MG63 (cell line): ENCODE results near the gene LPCAT1. TPM values are rescaled to one million over a fixed set of nuclear protein-coding genes. Genes with fewer than 3 reads are reported as not detected.
"Not testable (repeated sequence)": the region's sequence is repeated elsewhere in the genome, so short reads cannot be mapped to it uniquely, and the experiment has no call there.

Experiments
- DNase-seq: peaks from one replicate; pipeline ENCODE4 v3.0.0-alpha.2; 2020
- H3K27me3 ChIP-seq: fragments of 250-450 bp; sonication (Bioruptor Pico); 2 replicates; pipeline ENCODE4 v1.5.1; 2020; ENCODE audit warnings: mild to moderate bottlenecking, moderate library complexity
- H3K36me3 ChIP-seq: fragments of 250-450 bp; sonication (Bioruptor Pico); 2 replicates; pipeline ENCODE4 v1.5.1; 2020; ENCODE audit warnings: mild to moderate bottlenecking, moderate library complexity
- H3K4me3 ChIP-seq: fragments of 250-450 bp; sonication (Bioruptor Pico); 2 replicates; pipeline ENCODE4 v1.5.1; 2020; ENCODE audit warnings: mild to moderate bottlenecking, moderate library complexity
- H3K9me3 ChIP-seq: fragments of 250-450 bp; sonication (Bioruptor Pico); 2 replicates; pipeline ENCODE4 v1.5.1; 2020; ENCODE audit warnings: mild to moderate bottlenecking, moderate library complexity
- total RNA-seq: library from RNA; depleted of rRNA; stranded (reverse); fragments of >200 nt; shearing (Covaris generic); gene quantifications from 2 replicates; pipeline ENCODE4 v1.2.3, GENCODE V29; 2014; ENCODE audit warnings: low replicate concordance

The LPCAT1 gene
- total RNA-seq, 1 experiment from 2014 or later = 166 TPM

GRCh38 chr5:1462358-1462757, 61.4 kb downstream of the LPCAT1 start:
- no peak for DNase-seq

DNA sequence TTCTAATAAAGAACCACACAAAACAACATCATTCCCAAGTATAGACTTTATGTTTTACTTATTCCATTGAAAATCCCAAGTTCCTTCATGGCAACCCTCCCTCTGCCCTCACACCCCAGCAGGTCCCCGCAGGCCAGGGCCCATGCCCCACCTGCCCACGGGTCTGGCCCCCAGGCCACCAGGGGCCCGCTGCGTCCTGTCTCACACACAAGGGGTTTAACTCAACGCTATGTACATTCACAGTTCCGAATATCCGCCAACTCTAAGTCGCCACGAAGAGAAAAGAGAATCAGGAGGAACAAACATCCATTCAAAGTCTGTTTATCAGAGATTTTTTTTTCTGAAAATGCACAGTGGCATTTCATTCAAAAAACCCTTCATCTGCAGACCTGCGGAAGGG, 62.4 kb downstream of the LPCAT1 start:
- no peak for DNase-seq
- Histone ChIP-seq H3K36me3 (peaks cover 77% of the 10 kb centered on the region), H3K9me3 (peaks cover 27% of the 10 kb centered on the region), H3K27me3 (no peaks in the 10 kb centered on the region), H3K4me3 (no peak overlapping the region)

More at GRCh38 chr5:1462358-1462757, 61.4 kb downstream of the LPCAT1 start:
- Histone ChIP-seq H3K36me3 (peaks cover 86% of the 10 kb centered on the region), H3K27me3 (no peaks in the 10 kb centered on the region), H3K9me3 (peaks cover 18% of the 10 kb centered on the region), H3K4me3 (no peak overlapping the region)

GRCh38 chr5:1460054-1460682, 63.6 kb downstream of the LPCAT1 start:
- DNase-seq = no peak
- Histone ChIP-seq H3K9me3 (peaks cover 35% of the 10 kb centered on the region), H3K27me3 (no peaks in the 10 kb centered on the region), H3K4me3 (no peak overlapping the region), H3K36me3 (peaks cover 66% of the 10 kb centered on the region)

GRCh38 chr5:1459435-1459834, 64.3 kb downstream of the LPCAT1 start:
- H3K9me3 ChIP-seq = peaks cover 42% of the 10 kb centered on the region
- H3K36me3 ChIP-seq = peaks cover 62% of the 10 kb centered on the region
- not testable (repeated sequence) for H3K4me3 ChIP-seq, H3K27me3 ChIP-seq, DNase-seq

DNA sequence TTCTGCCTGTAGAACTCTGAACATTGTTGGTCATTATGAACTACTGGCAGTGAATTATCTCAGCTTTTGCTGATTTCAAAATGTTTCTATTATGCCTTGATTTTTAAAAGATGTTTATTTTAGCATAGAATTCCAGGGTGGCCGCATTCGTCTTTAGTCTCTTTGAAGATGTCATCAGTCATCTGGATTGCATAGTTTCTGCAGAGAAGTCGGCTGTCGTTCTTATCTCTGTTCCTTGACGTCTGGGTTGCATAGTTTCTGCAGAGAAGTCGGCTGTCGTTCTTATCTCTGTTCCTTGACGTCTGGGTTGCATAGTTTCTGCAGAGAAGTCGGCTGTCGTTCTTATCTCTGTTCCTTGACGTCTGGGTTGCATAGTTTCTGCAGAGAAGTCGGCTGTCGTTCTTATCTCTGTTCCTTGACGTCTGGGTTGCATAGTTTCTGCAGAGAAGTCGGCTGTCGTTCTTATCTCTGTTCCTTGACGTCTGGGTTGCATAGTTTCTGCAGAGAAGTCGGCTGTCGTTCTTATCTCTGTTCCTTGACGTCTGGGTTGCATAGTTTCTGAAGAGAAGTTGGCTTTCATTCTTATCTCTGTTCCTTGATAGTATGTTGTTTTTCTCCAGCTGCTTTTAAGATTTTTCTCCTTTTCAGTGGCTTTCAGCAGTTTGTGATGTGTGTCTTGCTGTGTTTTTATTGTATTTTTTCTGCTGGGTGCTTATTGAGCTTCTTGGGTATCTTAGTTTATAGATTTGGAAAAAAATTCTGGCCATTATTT, 67.5 kb downstream of the LPCAT1 start:
- not testable (repeated sequence) for H3K27me3 ChIP-seq, H3K4me3 ChIP-seq, DNase-seq
- peaks cover 30% of the 10 kb centered on the region for H3K36me3 ChIP-seq
- H3K9me3 ChIP-seq = peaks cover 74% of the 10 kb centered on the region

GRCh38 chr5:1453613-1454012, 70.1 kb downstream of the LPCAT1 start:
- Histone ChIP-seq H3K36me3 (peaks cover 13% of the 10 kb centered on the region), H3K9me3 (peaks cover 73% of the 10 kb centered on the region), H3K4me3 (no peak overlapping the region), H3K27me3 (peaks cover 8% of the 10 kb centered on the region)
- no peak for DNase-seq

DNA sequence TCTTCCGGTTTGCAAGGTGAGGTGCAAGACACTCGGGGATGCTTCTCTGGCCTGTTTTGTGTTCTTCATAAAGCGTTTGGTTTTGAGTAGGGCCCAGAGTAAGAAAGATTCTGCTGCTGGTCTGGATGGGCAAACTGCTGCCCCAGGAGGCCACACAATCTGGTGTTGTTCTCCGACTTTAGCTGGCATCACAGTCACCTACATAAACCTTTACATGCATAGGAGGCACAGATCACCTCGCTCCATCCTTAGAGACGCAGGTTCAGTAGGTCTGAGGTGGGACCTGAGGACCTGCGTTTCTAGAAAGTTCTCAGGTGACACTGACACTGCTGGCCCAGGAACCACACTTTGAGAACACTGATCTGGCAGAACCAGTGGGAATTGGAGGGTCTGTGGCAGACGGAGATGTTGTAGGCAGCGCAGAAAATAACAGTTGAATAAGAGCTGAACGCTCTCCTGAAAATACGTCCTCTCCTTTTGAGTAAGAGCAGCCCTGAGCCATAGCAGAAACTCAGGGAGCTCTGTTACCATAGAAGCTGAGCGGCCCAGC, 74.6 kb downstream of the LPCAT1 start:
- no peaks in the 10 kb centered on the region for H3K36me3 ChIP-seq
- peaks cover 38% of the 10 kb centered on the region for H3K9me3 ChIP-seq
- H3K4me3 ChIP-seq = no peak overlapping the region
- no peak for DNase-seq
- peaks cover 44% of the 10 kb centered on the region for H3K27me3 ChIP-seq

DNA sequence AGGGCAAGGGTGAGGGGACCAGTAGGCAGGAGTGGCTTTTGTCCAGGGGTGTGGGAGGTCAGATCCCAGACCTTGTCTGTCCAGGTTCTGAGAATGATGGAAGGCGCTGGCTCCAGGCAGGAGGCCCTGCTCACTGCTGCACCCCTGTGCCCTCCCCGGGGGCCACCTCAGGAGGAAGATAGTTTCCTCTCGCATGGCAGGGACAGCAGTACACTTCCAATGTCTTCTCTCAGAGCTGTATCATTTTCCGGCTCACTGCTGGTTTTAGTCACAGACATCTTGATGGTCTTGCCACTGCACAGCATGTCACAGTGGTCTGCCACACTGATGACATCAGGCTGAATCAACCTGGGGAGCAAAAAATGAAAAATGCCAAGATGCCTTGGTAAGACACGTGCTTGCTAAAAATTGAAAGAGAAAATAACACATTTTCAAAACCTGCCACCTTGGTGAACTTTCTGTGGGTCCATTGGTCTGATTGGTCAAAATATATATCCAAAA, 75.2 kb downstream of the LPCAT1 start:
- no peak for DNase-seq
- Histone ChIP-seq H3K36me3 (no peaks in the 10 kb centered on the region), H3K9me3 (peaks cover 32% of the 10 kb centered on the region), H3K4me3 (no peak overlapping the region), H3K27me3 (peaks cover 50% of the 10 kb centered on the region)

- Histone ChIP-seq H3K27me3 (peaks cover 58% of the 10 kb centered on the region), H3K9me3 (peaks cover 25% of the 10 kb centered on the region), H3K4me3 (no peak overlapping the region), H3K36me3 (no peaks in the 10 kb centered on the region)
- no peak for DNase-seq
These were observed 75.9 kb downstream of the LPCAT1 start for GRCh38 chr5:1447671-1448361.

- H3K36me3 ChIP-seq = no peaks in the 10 kb centered on the region
- DNase-seq = no peak
- H3K4me3 ChIP-seq = no peak overlapping the region
- peaks cover 56% of the 10 kb centered on the region for H3K27me3 ChIP-seq
- peaks cover 15% of the 10 kb centered on the region; the same call in 1 of the 2 replicates for H3K9me3 ChIP-seq
These were observed 77.0 kb downstream of the LPCAT1 start for GRCh38 chr5:1446602-1447343.

GRCh38 chr5:1445689-1446601, 77.8 kb downstream of the LPCAT1 start:
- peaks cover 8% of the 10 kb centered on the region; the same call in 1 of the 2 replicates for H3K9me3 ChIP-seq
- H3K27me3 ChIP-seq = peaks cover 56% of the 10 kb centered on the region
- no peak for DNase-seq

DNA sequence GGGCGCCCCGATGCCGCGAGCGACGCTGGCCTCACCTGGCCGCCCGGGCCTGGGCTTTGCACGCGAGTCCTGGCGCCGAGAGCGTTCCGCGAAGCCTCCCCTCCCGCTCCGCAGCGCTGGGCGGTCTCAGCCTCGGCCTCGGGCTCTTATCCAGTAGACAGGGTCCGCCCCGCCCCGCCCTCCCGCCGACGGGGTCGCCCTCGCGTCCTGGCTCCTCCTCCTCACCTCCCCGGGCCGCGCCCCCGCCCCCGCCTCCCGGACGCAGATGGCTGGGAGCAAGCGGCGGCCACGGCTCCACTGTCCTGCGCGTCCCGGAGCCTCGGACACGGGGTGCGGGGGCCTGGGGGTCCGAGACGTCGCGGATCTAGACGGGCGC, 78.5 kb downstream of the LPCAT1 start, which contains the start of gene SLC6A3:
Gene SLC6A3 (minus strand): TSS at position 128 of the 376 bp plus-strand sequence. CDS start 2,243 bp downstream, outside the sequence.
- peaks cover 14% of the 10 kb centered on the region for H3K9me3 ChIP-seq
- H3K36me3 ChIP-seq = no peaks in the 10 kb centered on the region
- H3K4me3 ChIP-seq = no peak within 1 kb of the TSS
- DNase-seq = no peak
- peaks cover 58% of the 10 kb centered on the region for H3K27me3 ChIP-seq

More at GRCh38 chr5:1445689-1446601, 77.8 kb downstream of the LPCAT1 start:
- Histone ChIP-seq H3K36me3 (no peaks in the 10 kb centered on the region), H3K4me3 (no peak overlapping the region)

DNA sequence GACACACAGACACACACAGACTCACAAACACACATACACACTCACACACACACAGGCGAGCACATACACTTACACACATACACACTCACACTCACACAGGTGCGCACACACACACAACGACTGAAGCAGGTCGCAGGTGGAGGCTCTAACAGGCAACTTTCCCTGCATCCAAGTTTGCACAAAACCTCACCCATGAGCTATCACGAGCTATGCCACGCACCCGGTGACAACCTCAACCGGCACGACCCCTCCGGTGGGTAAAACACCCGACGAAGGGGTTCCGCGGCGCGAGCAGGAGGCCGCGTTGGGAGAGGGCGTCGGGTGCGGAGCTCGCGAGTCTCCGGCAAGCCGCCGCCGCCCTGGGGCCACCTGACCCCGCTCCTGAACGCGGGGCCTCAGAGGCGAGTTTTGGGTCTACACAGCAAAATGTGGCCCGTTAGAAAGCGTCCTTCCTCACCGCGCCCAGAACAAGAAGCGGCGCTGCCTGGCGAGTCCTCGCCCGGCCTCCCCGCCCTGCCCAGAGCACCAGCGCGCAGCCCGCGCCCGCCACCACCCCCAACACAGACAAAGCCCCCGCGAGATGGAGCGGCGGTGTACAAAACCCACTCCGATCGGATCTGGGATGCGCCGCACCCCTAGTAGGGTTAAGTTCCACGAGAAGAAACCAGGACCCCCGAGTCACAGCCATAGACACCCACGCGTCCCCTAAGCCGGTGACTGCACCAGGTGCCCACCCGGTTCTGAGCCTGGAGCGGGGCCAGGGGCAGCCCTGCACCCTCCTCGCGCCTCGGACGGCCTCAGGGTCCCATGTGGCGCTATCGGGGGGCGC, 79.2 kb downstream of the LPCAT1 start:
- H3K36me3 ChIP-seq = no peaks in the 10 kb centered on the region
- peaks cover 15% of the 10 kb centered on the region for H3K9me3 ChIP-seq
- no peak for DNase-seq
- H3K27me3 ChIP-seq = peaks cover 59% of the 10 kb centered on the region
- no peak overlapping the region for H3K4me3 ChIP-seq

DNA sequence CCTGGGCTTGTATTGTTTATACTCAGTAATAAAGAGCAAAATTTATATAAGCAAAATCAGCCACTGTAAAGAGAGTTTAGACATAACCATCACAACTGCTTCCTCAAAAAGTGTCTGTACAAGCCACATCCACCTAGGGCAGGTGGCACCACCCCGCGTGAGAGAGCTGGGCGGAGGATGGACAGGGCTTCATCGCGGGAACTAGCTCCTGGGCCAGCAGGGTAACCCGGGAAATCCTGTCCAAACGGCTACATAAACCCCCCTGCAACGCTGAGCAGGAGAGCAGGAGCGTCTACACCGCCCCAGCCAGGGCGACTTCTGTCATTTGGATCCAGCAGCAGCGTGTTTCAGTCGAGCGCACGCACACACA, 79.8 kb downstream of the LPCAT1 start:
- peaks cover 59% of the 10 kb centered on the region for H3K27me3 ChIP-seq

GRCh38 chr5:1443171-1443570, 80.6 kb downstream of the LPCAT1 start:
- no peak for DNase-seq
- H3K9me3 ChIP-seq = peaks cover 15% of the 10 kb centered on the region
- H3K36me3 ChIP-seq = no peaks in the 10 kb centered on the region
- H3K27me3 ChIP-seq = peaks cover 67% of the 10 kb centered on the region
- H3K4me3 ChIP-seq = no peak overlapping the region

More for the DNA sequence above, 79.8 kb downstream of the LPCAT1 start:
- Histone ChIP-seq H3K4me3 (no peak overlapping the region), H3K9me3 (peaks cover 15% of the 10 kb centered on the region), H3K36me3 (no peaks in the 10 kb centered on the region)
- no peak for DNase-seq
